22Rv1 (cell line): Measurements from ENCODE around the gene SRRM1.

Source experiments
- ZFX ChIP-seq: fragments of 450-650 bp; IDR thresholded peaks from 2 replicates; pipeline ENCODE4 v1.6.1; 2017; ENCODE audit warnings: antibody characterized with exemption, borderline replicate concordance
- TF ChIP-seq, protein P1 (sequence below): fragments of 450-650 bp; IDR thresholded peaks from 2 replicates; pipeline ENCODE4 v1.5.1; 2017; ENCODE audit warnings: mild to moderate bottlenecking

DNA sequence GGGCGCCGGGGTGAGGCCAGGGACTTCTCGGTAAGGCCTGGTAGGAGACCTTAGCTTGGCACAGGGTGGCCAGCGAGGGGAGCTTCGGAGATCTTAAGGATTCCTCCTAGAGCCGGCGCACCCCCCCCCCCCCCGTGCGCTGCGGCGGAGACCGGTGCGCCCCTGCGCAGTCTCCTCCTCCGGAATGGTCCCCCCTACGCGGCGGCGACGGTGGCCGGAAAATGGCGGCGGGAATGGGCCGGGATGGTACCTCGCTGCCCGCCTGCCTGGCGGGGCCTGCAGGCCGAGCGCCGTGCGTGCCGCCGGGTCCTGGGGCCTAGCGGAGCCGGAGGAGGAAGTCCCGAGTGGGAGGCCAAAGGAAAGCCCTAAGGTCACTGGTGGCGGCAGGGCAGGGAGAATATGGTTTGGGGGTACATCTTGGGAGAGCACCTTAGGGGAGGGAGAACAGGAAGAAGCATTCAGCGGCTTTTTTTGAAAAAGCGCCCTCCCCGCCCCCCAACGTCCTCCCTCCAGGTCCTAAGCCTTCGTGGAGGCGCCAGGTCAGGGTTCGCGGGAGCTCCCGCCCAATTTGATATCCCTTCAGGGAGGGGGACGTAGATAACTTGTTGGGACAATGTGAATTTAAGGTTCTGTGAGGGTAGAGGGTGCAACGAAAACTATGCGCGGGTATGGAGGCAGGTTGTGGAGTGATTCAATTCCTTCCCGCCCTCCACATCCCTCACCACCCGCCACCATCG, 429 bp downstream of the SRRM1 start:
- TF ChIP-seq, protein P1, sequence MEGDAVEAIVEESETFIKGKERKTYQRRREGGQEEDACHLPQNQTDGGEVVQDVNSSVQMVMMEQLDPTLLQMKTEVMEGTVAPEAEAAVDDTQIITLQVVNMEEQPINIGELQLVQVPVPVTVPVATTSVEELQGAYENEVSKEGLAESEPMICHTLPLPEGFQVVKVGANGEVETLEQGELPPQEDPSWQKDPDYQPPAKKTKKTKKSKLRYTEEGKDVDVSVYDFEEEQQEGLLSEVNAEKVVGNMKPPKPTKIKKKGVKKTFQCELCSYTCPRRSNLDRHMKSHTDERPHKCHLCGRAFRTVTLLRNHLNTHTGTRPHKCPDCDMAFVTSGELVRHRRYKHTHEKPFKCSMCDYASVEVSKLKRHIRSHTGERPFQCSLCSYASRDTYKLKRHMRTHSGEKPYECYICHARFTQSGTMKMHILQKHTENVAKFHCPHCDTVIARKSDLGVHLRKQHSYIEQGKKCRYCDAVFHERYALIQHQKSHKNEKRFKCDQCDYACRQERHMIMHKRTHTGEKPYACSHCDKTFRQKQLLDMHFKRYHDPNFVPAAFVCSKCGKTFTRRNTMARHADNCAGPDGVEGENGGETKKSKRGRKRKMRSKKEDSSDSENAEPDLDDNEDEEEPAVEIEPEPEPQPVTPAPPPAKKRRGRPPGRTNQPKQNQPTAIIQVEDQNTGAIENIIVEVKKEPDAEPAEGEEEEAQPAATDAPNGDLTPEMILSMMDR, result no peak
- no peak for TF ChIP-seq ZFX
